ENCODE data around the gene FREM2.

FREM2 gene

DNA sequence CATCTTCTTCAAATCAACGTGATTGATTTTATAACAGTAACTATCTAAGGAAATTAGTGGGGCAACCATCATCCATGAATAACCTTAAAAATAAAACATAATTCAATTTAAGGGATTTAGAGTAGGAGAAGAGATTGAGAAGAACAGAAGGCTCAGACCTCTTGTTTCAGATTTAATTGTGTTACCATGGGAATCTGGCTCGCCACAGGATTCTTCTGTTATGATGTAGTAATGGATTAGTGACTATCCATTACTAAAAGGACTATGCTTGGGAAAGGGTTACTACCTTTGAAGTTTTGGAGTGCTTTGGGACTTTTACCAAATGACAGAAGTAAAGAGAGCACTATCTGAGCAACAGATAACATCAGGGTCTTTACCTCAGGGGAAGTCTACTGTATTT is 13.2 kb downstream of the FREM2 start:
- no peak overlapping the region for H3K4me3 ChIP-seq (ENCODE audit: low read depth, low read length)
- no peak for TF ChIP-seq MYC (IDR thresholded peaks at IDR 0.05; ENCODE audit: low read depth, low read length)
- TF ChIP-seq, protein P1, sequence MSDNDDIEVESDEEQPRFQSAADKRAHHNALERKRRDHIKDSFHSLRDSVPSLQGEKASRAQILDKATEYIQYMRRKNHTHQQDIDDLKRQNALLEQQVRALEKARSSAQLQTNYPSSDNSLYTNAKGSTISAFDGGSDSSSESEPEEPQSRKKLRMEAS (IDR thresholded peaks at IDR 0.05; ENCODE audit: low read depth, low read length), result no peak
- no peak for DNase-seq (ENCODE audit: low read depth)

- H3K4me3 ChIP-seq (ENCODE audit: low read depth, low read length), result no peak overlapping the region
- no peak for TF ChIP-seq POLR2A (IDR thresholded peaks at IDR 0.05; ENCODE audit: extremely low read depth, insufficient read length)
- no peak for TF ChIP-seq MYC (IDR thresholded peaks at IDR 0.05; ENCODE audit: low read depth, low read length)
- TF ChIP-seq, protein P2, sequence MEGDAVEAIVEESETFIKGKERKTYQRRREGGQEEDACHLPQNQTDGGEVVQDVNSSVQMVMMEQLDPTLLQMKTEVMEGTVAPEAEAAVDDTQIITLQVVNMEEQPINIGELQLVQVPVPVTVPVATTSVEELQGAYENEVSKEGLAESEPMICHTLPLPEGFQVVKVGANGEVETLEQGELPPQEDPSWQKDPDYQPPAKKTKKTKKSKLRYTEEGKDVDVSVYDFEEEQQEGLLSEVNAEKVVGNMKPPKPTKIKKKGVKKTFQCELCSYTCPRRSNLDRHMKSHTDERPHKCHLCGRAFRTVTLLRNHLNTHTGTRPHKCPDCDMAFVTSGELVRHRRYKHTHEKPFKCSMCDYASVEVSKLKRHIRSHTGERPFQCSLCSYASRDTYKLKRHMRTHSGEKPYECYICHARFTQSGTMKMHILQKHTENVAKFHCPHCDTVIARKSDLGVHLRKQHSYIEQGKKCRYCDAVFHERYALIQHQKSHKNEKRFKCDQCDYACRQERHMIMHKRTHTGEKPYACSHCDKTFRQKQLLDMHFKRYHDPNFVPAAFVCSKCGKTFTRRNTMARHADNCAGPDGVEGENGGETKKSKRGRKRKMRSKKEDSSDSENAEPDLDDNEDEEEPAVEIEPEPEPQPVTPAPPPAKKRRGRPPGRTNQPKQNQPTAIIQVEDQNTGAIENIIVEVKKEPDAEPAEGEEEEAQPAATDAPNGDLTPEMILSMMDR (IDR thresholded peaks at IDR 0.05; ENCODE audit: low read depth, low read length), result no peak
- TF ChIP-seq, protein P1 (IDR thresholded peaks at IDR 0.05; ENCODE audit: low read depth, low read length), result no peak
- DNase-seq (ENCODE audit: low read depth), result no peak
These were observed 15.8 kb downstream of the FREM2 start for GRCh38 chr13:38702669-38703068.

- no peak overlapping the region for H3K4me3 ChIP-seq (ENCODE audit: low read depth, low read length)
- DNase-seq (ENCODE audit: low read depth), result no peak
- TF ChIP-seq, protein P2 (IDR thresholded peaks at IDR 0.05; ENCODE audit: low read depth, low read length), result no peak
- TF ChIP-seq, protein P1 (IDR thresholded peaks at IDR 0.05; ENCODE audit: low read depth, low read length), result no peak
- TF ChIP-seq MYC (IDR thresholded peaks at IDR 0.05; ENCODE audit: low read depth, low read length) (no peak), POLR2A (IDR thresholded peaks at IDR 0.05; ENCODE audit: extremely low read depth, insufficient read length) (no peak)
These were observed 16.4 kb downstream of the FREM2 start for GRCh38 chr13:38703255-38703654.

DNA sequence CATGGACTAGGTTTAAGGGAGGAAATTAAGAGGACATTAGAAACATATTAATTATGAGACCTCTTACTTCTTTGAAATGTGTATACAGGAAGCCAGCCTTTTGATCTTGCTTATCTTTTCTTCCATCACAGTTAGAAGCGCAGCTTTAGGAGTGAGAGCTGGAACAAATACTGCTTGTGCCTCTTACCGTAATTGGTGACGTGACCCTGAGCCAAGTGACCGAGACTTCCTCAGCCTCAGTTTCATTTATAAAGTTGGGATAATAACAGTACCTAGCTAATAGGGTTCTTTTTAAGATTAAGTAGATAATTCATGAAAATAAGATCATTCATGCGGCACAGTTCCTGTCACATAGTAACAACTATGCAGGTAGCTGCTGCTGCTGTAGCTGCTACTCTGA is 18.5 kb downstream of the FREM2 start:
- no peak for DNase-seq (ENCODE audit: low read depth)
- H3K4me3 ChIP-seq (ENCODE audit: low read depth, low read length), result no peak overlapping the region
- TF ChIP-seq, protein P2 (IDR thresholded peaks at IDR 0.05; ENCODE audit: low read depth, low read length), result no peak
- TF ChIP-seq MYC (IDR thresholded peaks at IDR 0.05; ENCODE audit: low read depth, low read length) (no peak), POLR2A (IDR thresholded peaks at IDR 0.05; ENCODE audit: extremely low read depth, insufficient read length) (no peak)
- TF ChIP-seq, protein P1 (IDR thresholded peaks at IDR 0.05; ENCODE audit: low read depth, low read length), result no peak

GRCh38 chr13:38707460-38707859 is 20.6 kb downstream of the FREM2 start:
- DNase-seq (ENCODE audit: low read depth), result no peak
- no peak overlapping the region for H3K4me3 ChIP-seq (ENCODE audit: low read depth, low read length)
- TF ChIP-seq, protein P2 (IDR thresholded peaks at IDR 0.05; ENCODE audit: low read depth, low read length), result no peak
- TF ChIP-seq, protein P1 (IDR thresholded peaks at IDR 0.05; ENCODE audit: low read depth, low read length), result no peak
- no peak for TF ChIP-seq POLR2A (IDR thresholded peaks at IDR 0.05; ENCODE audit: extremely low read depth, insufficient read length)
- no peak for TF ChIP-seq MYC (IDR thresholded peaks at IDR 0.05; ENCODE audit: low read depth, low read length)

DNA sequence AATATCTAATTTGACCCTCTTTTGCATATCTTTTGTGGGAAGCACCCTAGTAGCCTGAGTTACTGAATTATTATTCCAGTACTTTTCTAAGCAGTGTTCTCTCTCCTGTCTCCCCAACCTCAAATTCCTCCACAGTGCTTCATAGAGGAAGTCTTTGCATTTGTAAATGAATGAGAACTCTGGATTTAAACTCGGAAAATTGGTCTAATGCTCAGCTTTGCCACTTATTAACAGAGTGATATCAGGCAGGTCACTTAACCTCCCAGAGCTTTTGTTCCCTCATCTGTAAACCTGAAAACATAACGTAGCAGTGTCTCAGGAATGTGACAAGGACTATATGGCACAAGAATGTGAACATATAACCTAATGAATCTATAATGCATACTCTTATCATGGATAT is 26.2 kb downstream of the FREM2 start:
- H3K4me3 ChIP-seq (ENCODE audit: low read depth, low read length), result no peak overlapping the region
- no peak for DNase-seq (ENCODE audit: low read depth)
- no peak for TF ChIP-seq MYC (IDR thresholded peaks at IDR 0.05; ENCODE audit: low read depth, low read length)
- TF ChIP-seq, protein P2 (IDR thresholded peaks at IDR 0.05; ENCODE audit: low read depth, low read length), result no peak
- no peak for TF ChIP-seq POLR2A (IDR thresholded peaks at IDR 0.05; ENCODE audit: extremely low read depth, insufficient read length)
- TF ChIP-seq, protein P1 (IDR thresholded peaks at IDR 0.05; ENCODE audit: low read depth, low read length), result no peak

Data from NB4 (cell line).